Measurements from ENCODE around the gene EFCAB12. TPM values are rescaled to one million over a fixed set of nuclear protein-coding genes. Genes with fewer than 3 reads are reported as not detected.

Gene EFCAB12
- 0.73 to 1.00 TPM (median 0.80 TPM) in 5 replicates for total RNA-seq (2022; extraction: Qiagen RNA extraction; ENCODE audit: low read depth)

DNA sequence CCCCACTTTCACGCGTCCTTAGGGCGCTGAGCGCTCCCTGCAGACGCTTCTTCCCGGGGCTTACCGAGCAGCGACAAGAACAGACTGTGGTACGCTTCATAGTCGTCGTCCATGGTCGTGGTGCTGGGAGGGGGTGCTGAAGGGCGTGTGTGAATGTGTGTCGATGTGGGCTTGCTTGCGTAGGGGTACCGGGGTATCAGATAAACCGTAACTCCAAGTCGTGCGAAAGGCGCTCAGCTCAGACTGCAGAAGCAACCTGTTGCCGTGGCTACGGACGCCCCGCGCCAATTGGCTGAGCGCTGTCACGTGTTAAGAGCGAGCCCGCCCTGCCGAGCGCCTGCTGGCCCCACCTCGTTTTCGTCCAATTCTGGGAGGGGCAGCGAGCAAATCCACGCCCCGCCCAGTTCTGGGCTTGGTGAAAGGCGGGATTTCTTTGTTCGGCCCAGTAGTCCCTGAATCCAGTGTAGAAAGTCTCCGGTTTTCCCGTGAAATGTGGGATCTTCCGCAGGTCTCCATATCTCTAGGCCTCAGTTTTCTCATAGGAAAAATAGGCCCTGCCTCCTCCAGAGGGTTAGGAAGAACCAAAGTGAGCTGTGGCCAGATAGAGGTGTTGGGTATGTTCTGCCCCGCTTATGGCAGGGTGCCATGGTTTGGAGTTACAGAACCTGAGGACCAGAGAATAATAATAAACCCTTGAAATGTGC is at the start of gene EFCAB12:
Gene EFCAB12, minus strand, starts transcription at position 261 of the 704 bp plus-strand sequence. Its CDS starts 148 bp downstream, at position 113.

DNA sequence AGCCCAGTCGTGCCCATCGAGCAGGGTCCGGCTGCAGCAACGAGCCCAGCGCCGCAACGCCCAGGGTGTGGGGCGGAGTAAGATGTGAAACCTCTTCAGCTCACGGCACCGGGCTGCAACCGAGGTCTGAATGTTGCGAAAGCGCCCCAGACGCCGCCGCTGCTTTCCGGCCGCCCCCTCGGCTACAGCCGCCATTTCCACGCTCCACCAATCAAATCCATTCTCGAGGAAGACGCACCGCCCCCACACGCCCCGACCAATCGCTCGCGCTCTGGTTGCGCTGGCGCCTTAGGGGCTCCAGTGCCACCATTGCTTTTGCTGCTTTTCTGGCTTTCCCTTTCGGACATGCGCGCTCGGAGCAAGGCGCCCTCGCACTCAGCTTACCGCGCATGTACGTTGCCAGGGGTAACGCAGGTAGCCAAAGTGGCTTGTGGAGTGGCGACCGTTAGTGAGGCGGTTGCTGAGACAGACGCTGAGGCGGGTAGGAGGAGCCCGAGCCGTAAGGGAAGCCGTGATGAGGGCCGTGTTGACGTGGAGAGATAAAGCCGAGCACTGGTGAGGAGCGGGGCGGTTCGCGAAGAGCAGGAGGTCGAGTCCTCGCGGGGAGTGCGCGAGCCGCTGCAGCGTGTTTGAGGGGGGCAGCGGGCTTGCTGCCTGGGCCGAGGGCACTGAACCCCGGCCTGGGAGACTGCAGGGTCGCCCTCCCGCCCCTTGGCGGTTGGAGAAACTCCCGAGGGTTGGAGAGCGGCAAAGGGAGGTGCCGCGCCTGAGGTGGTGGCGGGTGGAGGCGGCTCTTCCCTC is 11.6 kb upstream of the EFCAB12 start, which contains the start of the genes IFT122 and MBD4:
Gene IFT122, plus strand, starts transcription at position 408 of the 801 bp plus-strand sequence. Its CDS starts 107 bp downstream, at position 515.
Gene MBD4, minus strand, starts transcription at position 132 of the 801 bp plus-strand sequence. Its CDS starts 115 bp downstream, at position 17.

Other genes with a start within 250 kb of the EFCAB12 start
- gene CNBP, start 244.7 kb downstream of the EFCAB12 start, total RNA-seq (2022; extraction: Qiagen RNA extraction; ENCODE audit: low read depth) = 351 to 381 TPM (median 366 TPM) in 5 replicates
- gene COPG1, start 179.0 kb downstream of the EFCAB12 start, total RNA-seq (2022; extraction: Qiagen RNA extraction; ENCODE audit: low read depth) = 79.5 to 87.5 TPM (median 80.6 TPM) in 5 replicates
- 39.8 to 49.6 TPM (median 41.9 TPM) in 5 replicates for gene HMCES, start 149.8 kb downstream of the EFCAB12 start, total RNA-seq (2022; extraction: Qiagen RNA extraction; ENCODE audit: low read depth)
- 19.4 to 23.9 TPM (median 22.3 TPM) in 5 replicates for gene MBD4, start 11.3 kb upstream of the EFCAB12 start, total RNA-seq (2022; extraction: Qiagen RNA extraction; ENCODE audit: low read depth)
- gene IFT122, start 11.6 kb upstream of the EFCAB12 start, total RNA-seq (2022; extraction: Qiagen RNA extraction; ENCODE audit: low read depth) = 11.9 to 13.6 TPM (median 12.8 TPM) in 5 replicates
- not detected in 5 replicates for gene RHO, start 100.0 kb upstream of the EFCAB12 start, total RNA-seq (2022; extraction: Qiagen RNA extraction; ENCODE audit: low read depth)
- gene H1-8, start 114.5 kb upstream of the EFCAB12 start, total RNA-seq (2022; extraction: Qiagen RNA extraction; ENCODE audit: low read depth) = not detected in 5 replicates
- gene PLXND1, start 178.0 kb upstream of the EFCAB12 start, total RNA-seq (2022; extraction: Qiagen RNA extraction; ENCODE audit: low read depth) = 92.1 to 110 TPM (median 104 TPM) in 5 replicates